HG03139 (cell line): ENCODE data around the gene FKBP1C.

Experiments
- ATAC-seq: cut with Tn5 transposase; IDR thresholded peaks from one replicate; pipeline ENCODE4 v1.9.1; 2021; ENCODE audit not compliant: unreplicated experiment

The FKBP1C gene

DNA sequence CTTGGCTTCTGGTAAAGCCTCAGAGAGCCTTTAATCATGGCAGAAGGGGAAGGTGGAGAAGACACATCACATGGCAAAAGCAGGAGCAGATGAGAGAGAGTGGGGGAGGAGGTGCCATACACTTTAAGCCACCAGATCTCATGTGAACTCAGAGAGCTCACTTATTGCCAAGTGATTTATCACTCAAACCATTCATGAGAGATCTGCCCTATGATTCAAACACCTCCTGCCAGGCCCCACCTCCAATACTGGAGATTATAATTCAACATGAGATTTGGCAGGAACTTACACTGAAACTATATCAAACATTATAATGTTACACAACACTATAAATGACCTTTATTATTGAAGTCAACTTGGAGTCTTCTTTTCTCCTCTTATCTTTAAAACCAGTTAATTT, 47.9 kb downstream of the FKBP1C start:
- ATAC-seq: no peak

DNA sequence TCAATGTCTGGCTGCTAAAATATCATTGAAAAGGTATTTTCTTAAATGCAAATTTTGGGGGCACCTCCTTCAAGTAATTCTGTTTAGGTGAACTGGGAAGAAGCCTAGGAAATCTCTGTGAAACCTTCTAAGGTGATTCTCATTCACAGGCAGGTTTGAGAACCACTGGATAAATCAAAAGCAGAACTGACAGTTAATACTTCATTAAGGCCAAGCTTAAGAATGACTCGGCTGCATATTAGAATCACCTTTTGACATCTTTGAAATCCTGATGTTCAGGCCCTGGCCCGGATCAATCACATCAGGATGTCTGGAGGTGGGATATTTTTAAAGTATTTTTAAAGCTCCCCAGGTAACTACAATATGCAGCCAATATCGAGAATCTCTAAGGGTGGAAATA, 50.6 kb downstream of the FKBP1C start:
- no peak for ATAC-seq
